Measurements from ENCODE around the gene ATG7.
"Not testable (repeated sequence)": the region's sequence is repeated elsewhere in the genome, so short reads cannot be mapped to it uniquely, and the experiment has no call there.

ATG7 gene

DNA sequence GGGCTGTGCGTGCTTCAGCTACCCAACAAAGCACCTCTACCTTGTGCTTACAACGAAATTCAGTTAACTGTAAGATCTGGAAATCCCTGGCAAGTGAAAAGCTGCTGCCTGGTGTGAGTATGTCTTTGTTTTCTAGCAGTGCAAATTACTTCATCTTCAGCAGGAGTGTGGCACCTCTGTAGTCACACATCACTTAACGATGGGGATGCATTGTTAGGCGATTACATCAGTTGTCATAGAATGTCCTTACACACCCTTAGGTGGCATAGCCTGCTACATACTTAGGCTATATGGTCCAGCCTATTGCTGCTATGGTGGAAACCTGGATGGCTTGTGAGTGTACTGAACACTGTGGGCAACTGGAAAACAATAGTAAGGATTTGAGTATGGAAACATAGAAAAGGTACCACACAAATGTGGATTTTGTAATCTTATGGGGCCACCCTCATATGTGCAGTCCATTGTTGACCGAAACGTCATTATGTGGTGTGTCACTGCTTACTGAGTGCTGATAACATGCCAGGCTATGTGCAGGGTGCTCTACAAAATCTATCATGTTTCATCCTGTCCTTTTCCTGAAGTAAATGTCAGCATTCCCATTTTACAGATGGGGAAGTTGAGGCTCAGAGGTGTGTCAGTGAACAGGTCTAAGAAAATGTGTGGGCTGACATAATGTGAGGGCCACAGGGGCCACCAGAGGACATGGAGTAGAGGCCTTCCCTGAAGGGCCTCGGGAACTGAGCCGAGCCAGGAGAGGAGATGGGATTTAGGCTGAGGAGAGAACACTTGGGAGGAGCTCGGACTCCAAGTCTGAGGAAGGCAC, 198.0 kb downstream of the ATG7 start:
- DNase-seq, result no peak

DNA sequence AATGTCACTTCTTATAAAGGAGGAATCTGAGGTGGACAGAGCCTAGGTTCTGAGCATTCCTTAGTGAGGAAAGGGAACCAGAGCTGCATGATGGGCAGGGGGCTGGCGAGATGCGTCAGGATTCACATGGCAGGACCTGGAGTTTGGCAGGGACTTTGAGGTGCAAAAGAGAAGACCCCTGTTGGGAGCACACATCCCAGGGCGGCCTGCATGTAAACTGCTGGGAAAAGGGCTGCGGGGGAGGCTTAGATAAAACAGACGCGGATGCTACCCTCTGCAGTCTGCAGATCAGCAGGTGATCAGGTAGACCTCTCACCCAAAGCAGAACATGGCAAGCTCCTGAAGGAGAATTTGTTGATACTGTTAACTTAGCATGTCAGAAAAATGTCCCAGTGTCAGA, 203.1 kb downstream of the ATG7 start:
- no peak for DNase-seq

DNA sequence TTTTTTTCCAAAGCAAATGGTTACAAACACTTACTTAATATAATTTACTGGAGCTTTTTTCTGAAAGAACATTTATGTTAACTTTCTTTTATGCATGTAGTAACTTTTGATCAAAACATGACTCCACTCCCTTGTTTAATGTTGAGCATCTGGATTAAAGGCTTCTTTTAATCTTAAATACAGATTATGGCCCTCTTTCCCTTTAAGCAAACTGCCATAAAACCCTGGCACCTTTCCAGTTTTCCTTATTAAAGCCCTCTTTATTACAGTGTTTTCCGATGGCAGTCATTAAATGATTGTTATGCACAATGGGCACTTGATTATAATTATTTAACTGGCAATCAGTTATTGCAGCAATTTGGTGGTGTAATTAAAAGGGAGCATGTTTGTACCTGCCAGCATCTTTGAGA, 204.5 kb downstream of the ATG7 start:
- DNase-seq, result no peak

GRCh38 chr3:11477407-11477911, 205.3 kb downstream of the ATG7 start:
- no peak for DNase-seq

DNA sequence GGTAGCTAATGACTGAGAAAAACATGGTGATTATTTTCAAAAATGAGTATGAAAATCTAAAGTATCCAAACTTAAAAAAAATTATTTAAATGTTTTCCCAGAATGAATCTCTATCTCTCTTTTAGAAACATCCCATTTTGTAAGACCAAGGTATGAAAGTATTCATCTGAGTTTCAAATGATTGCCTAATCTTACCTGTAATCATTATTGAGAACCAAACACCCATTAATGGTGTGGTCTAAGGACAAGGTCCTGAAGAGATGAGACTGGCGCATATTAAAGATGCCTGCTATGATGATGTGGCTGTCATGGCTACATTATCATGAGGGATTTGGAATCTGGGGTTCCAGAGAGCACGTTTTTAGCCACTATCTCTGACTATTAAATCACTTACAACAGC, 206.0 kb downstream of the ATG7 start:
- no peak for DNase-seq

DNA sequence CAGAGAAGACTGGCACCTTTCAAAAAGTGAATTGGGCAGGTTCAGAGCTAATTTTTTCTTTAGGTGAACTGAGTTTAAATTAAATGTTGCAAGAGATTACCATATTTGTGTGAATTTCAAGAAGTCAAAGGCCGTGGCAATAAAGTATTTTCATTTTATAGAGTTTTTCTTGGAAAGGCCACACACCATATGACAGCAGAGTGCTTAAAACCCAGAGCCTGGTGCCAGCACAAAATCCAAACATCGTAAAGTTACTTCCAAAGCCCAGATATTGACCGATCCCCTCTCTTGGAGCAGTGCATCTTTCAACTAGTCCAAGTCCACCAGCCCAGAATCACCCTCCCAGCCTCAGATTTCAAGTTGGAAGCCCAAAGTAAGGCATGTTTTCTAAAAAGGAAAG, 207.0 kb downstream of the ATG7 start:
- DNase-seq, result no peak

DNA sequence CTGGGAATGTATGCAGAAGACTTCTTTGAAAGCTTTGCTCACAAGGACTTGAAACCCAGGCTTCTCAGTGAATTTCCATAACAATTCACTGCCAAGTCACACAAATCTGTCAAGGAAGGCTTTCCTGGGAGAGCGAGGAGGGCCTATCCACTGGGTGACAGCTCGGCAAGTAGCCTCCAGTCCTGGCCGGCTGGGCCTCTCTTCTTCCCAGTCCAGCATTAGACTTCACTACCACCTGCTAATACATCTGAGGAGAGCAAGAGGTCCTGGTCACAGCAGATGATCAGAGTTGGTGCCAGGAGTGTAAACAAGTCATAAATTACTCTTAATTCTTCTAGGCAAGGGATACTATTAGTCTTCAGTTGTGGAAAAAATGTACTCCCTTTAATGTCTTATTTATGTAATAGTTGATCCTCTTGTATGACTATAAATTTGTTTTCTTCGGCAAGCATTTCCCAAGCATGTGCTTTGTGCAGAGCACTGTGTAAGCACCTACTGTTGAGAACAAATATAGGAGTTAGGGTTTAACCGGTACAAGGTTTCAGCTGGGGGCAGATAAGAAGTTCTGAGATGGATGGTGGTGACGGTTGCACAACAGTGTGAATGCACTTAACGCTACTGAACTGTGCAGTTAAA, 208.6 kb downstream of the ATG7 start:
- no peak for DNase-seq

- no peak for DNase-seq
Observed at GRCh38 chr3:11481556-11481955, 209.4 kb downstream of the ATG7 start.

DNA sequence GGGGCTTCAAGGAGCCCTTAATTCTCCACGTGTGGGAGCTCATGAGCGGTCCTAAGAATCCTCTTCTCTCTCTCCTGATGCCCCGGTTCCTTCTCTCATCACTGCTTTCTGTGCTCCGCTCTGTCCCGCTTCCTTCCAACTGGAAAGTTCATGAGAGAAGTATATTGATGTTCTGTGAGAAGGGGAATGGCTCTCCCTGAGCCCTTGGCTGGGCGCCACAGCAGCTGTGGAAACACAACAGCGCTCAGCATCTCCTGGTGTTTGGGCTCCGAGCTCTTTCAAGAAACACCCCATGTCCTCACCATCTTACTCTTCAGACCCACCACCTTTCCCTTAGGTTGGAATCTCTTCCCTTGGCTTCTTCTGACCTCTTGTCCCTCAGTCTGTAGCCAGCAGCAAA, 209.8 kb downstream of the ATG7 start:
- DNase-seq, result no peak

DNA sequence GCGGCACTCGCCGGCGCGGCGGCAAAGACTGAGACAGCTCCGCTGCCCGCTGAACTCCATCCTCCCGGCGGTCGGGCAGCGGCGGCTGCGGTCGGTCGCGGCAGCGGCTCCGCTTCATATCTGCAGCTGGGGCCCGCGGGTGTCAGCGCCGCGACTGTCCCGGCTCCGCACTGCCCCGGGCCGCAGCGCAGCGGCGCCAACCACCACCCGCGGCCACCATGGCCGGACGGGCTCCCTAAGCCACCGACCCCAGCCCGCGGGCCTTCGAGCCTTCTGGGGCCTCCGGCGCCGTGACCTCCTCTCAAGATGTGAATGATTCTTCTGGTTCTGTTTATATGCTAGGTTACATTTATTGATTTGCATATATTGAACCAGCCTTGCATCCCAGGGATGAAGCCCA, 216.2 kb downstream of the ATG7 start:
- DNase-seq, result not testable (repeated sequence)

GRCh38 chr3:11494131-11494916, 222.1 kb downstream of the ATG7 start:
- DNase-seq, result no peak

DNA sequence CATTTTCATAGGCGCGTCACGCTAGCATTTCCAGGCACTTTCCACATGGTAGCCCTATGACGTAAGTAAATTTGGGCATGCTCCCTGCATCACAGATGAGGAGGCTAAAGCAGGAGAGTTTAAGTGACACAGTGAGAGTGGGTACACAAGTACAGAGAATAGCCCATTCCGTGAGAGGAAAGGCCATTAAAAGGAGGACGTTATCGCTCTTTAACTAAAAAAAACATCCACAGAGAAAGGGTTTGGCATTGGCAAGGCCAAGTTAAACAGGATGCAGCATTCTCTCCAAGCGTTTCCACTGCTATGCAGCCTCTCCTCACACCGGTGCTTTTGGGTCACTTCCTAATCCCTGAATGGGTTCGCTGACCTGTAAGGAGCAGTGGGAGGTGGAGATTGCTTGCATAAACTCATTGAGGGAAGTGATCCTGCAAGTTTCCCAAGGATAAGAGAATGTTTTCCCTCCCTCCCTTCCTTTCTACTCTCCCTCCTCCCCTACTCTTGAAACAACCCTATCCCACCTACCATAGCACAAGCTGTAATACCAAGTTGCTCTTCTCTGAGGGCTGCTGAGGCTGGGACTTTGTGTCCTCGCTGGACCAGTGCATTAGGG, 223.9 kb downstream of the ATG7 start:
- no peak for DNase-seq

DNA sequence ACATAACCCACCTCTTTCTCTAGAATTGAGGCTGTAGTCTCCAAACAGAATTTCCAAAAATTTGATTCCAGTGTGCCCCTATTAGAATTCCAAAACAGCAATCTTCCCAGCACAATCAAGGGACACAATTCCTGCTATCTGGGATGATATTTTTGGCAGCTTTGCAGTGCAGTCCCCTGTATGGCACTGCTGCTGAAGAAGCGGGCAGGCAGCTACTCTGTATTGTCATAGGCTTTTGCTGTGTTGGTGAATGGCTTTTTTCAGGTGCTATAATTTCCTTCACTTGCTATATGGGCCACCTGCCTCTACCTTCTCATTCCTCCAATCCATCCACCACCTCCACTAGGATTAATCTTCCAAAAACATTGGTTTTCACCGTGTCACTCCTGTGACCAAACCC, 226.0 kb downstream of the ATG7 start:
- no peak for DNase-seq

DNA sequence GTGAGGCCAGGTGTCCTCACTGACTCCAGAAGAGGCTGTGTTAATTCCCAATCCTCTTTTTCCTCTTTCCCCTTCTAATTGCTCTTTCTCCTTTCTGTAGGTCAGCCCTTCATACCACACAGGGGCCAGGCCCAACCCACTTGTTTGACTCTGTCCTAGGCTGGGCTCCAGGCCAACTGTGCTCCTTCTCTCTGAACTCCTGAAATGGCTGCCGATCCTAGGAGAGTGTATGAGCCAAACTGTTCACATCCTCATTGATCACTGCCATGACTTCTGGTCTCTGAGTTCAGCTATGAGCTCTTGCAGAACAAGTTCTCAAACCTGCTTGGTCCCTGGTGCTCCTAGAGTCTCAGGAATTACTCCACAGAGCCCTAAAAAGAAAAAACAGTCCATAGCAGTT, 226.4 kb downstream of the ATG7 start:
- DNase-seq, result no peak

DNA sequence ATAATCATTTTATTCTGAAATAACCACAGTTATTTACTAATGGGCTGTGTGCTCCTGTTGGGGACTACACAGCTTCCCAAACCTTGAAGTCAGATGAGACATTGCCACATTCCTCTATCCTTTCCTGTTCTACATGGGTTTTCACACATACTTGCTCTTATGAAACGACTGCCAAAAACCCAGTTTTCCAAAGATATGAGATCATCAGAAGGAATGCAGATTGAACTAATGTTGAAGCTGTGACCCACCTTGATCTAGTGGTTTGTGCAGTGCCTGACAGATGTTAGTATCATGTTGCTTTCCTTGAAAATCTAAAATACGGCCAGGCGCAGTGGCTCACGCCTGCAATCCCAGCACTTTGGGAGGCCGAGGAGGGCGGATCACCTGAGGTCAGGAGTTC, 226.9 kb downstream of the ATG7 start:
- DNase-seq, result no peak

- DNase-seq, result not testable (repeated sequence)
Observed at GRCh38 chr3:11502413-11502812, 230.2 kb downstream of the ATG7 start.

DNA sequence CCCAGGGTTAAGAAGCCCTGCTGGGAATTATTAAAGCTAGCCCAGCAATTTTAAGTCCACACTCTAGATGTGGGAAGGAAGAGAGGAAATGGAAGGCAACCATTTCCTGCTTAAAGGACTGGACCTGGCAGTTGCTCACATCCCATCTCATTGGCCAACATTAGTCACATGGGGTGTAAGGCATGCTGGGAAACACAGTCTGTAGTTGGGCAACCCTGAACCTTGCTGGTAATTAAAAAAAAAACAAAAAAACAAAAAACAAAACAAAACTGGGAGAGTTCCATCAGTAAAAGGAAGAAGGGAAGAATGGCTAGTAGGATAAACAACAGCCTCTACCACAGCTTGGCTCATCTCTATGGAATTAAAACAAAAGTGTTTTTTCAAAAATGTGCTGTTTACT, 235.5 kb downstream of the ATG7 start:
- no peak for DNase-seq

GRCh38 chr3:11508346-11509172, 236.4 kb downstream of the ATG7 start:
- no peak for DNase-seq

- DNase-seq, result no peak
Observed at GRCh38 chr3:11509173-11510000, 237.2 kb downstream of the ATG7 start.

DNA sequence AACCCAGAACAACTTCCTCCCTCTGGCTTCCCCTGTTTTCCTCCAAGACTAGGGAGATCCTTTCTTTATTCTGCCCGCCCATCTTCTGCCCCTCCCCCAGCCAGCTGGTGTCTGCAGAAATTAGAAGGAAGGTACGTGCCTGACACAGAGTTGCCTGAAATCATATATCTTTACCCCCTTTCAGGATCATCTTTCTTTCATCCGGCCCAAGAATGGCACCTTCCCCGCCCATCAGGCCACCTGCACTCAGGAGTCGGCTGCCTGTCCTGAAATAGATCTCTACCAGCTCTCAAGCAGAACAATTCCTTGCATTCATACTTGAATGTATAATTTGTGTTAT, 237.8 kb downstream of the ATG7 start:
- DNase-seq, result no peak

DNA sequence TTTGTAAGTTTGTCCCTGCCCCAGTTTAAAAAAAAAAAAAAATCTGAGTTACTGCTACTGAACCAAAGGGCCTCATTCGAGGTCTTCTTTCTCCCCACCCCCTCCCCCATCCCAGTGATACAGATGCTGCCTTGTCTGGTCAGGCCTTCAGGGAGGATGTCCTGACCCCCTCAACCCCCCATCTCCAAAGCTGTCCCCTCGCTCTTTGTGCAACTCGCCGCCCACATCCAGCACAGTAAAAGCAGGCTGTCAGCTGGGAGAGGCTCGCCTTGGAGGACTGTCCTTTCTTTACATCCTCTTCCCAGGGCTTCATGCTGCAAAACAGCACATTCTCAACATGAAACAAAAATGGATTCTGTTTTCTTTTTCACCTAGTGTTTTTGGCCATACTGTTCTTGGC, 238.2 kb downstream of the ATG7 start:
- DNase-seq, result no peak

DNA sequence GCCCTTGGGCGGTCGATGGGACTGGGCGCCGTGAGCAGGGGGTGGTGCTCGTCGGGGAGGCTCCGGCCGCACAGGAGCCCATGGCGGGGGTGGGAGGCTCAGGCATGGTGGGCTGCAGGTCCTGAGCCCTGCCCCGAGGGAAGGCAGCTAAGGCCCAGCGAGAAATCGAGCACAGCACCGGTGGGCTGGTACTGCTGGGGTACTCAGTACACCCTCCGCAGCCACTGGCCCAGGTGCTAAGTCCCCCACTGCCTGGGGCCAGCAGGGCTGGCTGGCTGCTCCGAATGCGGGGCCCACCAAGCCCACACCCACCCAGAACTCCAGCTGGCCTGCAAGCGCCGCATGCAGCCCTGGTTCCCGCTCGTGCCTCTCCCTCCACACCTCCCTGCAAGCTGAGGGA, 239.4 kb downstream of the ATG7 start:
- not testable (repeated sequence) for DNase-seq
